Umbilical cord (tissue), 2 donors: ENCODE measurements around the gene BLTP3A. TPM values are rescaled to one million over a fixed set of nuclear protein-coding genes. Genes with fewer than 3 reads are reported as not detected.

Experiments
- DNase-seq: peaks from one replicate; pipeline ENCODE4 v3.0.0-alpha.2; 2015; ENCODE audit warnings: low spot score
- total RNA-seq: library from RNA; depleted of rRNA; stranded (reverse); fragments of >200 nt; gene quantifications from one replicate; pipeline ENCODE4 v1.2.3, GENCODE V29; 2014; ENCODE audit warnings: low replicate concordance; ENCODE audit not compliant: insufficient read depth

Gene BLTP3A
- total RNA-seq, 1 donor from 2014 or later: 11.6 TPM

GRCh38 chr6:34819571-34820480, 27.9 kb downstream of the BLTP3A start:
- DNase-seq: peak; percentile 4

DNA sequence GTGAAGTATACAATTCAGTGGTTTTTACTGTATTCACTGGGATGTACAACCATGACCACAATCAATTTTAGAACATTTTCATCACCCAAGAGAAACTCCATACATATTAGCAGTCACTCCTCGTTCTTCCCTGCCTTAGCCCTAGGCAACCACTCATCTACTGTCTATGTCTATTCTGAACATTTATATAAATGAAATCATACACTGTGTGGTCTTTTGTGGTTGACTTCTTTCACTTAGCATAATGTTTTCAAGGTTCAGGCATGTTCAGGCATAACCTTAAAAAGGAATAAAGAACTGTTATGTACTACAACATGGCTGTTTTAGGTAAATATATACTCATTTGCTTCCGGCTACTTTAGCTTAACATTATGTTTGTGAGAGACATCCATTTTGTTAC, 37.3 kb downstream of the BLTP3A start:
- no peak for DNase-seq

DNA sequence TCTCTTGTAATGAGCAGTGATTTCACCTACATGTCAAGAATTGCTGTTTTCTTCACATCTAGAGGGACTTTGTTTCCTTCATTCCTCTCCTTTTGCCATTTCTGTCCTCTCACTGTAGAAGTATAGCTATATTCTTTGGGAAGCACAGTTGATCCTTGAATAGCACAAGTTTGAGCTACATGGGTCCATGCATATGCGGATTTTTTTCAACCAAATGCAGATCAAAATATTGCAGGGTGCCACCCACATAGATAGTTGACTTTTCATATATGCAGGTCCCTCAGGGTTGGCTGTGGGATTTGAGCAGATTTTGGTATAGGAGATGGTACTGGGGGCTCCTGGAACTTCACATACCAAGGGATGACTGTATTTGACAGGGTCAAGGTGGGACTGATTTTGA, 41.1 kb downstream of the BLTP3A start:
- no peak for DNase-seq

DNA sequence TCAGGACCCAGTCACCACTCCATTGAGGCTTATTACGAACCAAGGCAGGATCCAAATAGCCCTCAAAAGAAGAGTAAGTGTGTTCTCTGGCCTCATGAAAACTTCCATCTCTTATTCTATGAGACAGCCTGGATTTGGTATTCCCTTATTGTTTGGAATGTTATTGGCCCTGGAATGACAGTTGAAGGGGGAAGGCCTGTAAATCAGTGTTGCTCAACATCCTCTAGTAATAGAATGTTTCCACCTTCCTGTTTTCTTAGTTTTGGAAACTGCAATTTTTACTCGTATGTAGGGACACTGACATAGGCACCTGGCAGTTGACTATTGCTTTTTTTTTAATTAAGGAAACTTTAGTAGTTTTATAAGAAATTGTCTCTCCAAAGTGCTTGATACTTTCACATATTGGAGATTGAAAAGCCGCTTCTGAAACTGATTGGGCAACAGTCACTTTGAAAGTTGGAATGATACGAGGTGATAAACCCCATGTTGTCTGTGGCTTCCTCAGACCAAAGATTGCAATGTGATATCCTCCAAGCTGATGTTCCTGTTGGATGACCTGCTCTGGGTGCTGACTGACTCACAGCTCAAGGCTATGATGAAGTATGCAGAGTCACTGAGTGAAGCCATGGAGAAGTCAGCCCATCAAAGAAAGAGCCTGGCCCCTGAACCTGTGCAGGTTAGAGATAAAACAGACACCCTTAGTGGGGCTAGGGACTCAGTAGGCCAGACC, 43.1 kb downstream of the BLTP3A start:
- no peak for DNase-seq

- peak; percentile 14 for DNase-seq
These were observed 44.1 kb downstream of the BLTP3A start for GRCh38 chr6:34836008-34836407.

GRCh38 chr6:34836451-34836850, 44.6 kb downstream of the BLTP3A start:
- no peak for DNase-seq

DNA sequence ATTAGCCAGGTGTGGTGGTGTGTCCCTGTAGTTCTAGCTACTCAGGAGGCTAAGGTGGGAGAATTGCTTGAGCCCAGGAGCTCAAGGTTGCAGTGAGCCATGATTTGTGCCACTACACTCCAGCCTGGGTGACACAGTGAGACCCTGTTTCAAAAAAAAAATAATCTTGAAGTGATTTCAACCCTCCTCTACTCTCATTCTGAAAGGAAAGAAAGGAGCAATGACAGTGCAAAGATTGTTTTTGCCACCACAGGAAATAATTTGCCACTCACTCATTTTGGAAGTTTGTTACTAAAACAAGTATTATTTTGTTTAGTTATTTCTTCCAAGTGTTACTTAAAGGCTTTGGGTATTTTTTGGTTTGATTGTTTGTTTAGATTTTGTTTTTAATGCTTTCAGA, 45.6 kb downstream of the BLTP3A start:
- DNase-seq: no peak

DNA sequence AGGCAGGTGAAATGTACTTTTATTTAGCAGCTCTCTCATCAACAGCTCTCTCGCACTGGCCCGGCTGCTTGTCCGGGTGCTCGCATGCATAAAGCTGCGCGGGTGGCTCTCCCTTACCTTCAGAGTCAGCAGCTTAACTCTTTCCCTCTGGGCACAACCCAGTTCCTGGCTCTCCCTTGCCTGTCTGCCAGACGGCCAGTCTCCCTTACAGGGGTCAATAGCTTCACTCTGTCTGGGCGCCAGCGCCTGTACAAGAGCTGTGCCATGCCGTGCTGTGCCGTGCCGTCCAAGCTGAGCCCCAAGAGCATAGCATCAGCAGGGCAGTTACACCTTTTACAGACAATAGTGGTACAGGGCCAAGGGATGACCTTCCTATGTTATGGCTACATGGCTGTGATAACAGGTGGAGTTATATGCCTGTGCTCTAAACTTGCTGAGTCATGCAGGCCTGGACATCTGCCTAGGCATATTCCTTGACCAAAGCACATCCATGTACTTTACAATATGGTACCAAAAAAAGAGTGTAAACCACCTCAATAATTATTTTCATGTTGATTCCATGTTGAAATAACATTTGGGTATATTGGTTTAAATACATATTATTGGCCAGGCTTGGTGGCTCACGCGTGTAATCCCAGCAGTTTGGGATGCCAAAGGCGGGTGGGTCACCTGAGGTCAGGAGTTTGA, 47.9 kb downstream of the BLTP3A start:
- DNase-seq: no peak

Other genes starting within 250 kb of the BLTP3A start
- gene SPDEF, start 235.8 kb upstream of the BLTP3A start, total RNA-seq: 0.96 TPM
- 42.4 TPM for gene ILRUN, start 95.3 kb upstream of the BLTP3A start, total RNA-seq
- gene SNRPC, start 34.6 kb upstream of the BLTP3A start, total RNA-seq: 21.4 TPM
- gene TAF11, start 96.0 kb downstream of the BLTP3A start, total RNA-seq: 23.8 TPM
- gene ANKS1A, start 97.2 kb downstream of the BLTP3A start, total RNA-seq: 9.9 TPM